HG02973 (cell line): ENCODE data around the gene CCSER1.
"Not testable (repeated sequence)": the region's sequence is repeated elsewhere in the genome, so short reads cannot be mapped to it uniquely, and the experiment has no call there.

Source experiments
- ATAC-seq: cut with Tn5 transposase; IDR thresholded peaks from one replicate; pipeline ENCODE4 v1.9.1; 2021; ENCODE audit warnings: moderate library complexity; ENCODE audit not compliant: unreplicated experiment

The CCSER1 gene

GRCh38 chr4:91319556-91320268 lies 1192.5 kb downstream of the CCSER1 start:
- no peak for ATAC-seq

- ATAC-seq = no peak
Measured at GRCh38 chr4:91322961-91323360, 1195.8 kb downstream of the CCSER1 start.

- ATAC-seq = no peak
Measured at GRCh38 chr4:91325495-91325894, 1198.3 kb downstream of the CCSER1 start.

- ATAC-seq = not testable (repeated sequence)
Measured at GRCh38 chr4:91326167-91326566, 1199.0 kb downstream of the CCSER1 start.

GRCh38 chr4:91330555-91331137 lies 1203.5 kb downstream of the CCSER1 start:
- ATAC-seq = no peak

GRCh38 chr4:91340822-91341221 lies 1213.6 kb downstream of the CCSER1 start:
- ATAC-seq = no peak

- ATAC-seq = no peak
Measured at GRCh38 chr4:91345632-91346031, 1218.4 kb downstream of the CCSER1 start.

GRCh38 chr4:91356496-91356895 lies 1229.3 kb downstream of the CCSER1 start:
- ATAC-seq = not testable (repeated sequence)

GRCh38 chr4:91358016-91358415 lies 1230.8 kb downstream of the CCSER1 start:
- ATAC-seq = not testable (repeated sequence)

GRCh38 chr4:91358621-91359020 lies 1231.4 kb downstream of the CCSER1 start:
- ATAC-seq = not testable (repeated sequence)

GRCh38 chr4:91359041-91360031 lies 1232.1 kb downstream of the CCSER1 start:
- no peak for ATAC-seq

GRCh38 chr4:91362125-91362524 lies 1234.9 kb downstream of the CCSER1 start:
- ATAC-seq = no peak

- no peak for ATAC-seq
Measured at GRCh38 chr4:91366554-91366953, 1239.4 kb downstream of the CCSER1 start.

GRCh38 chr4:91369116-91369515 lies 1241.9 kb downstream of the CCSER1 start:
- ATAC-seq = no peak

GRCh38 chr4:91373546-91373945 lies 1246.4 kb downstream of the CCSER1 start:
- no peak for ATAC-seq

GRCh38 chr4:91405431-91405830 lies 1278.2 kb downstream of the CCSER1 start:
- not testable (repeated sequence) for ATAC-seq

GRCh38 chr4:91422011-91422410 lies 1294.8 kb downstream of the CCSER1 start:
- no peak for ATAC-seq

GRCh38 chr4:91426725-91427124 lies 1299.5 kb downstream of the CCSER1 start:
- no peak for ATAC-seq

- ATAC-seq = no peak
Measured at GRCh38 chr4:91427171-91427570, 1300.0 kb downstream of the CCSER1 start.

GRCh38 chr4:91434631-91435030 lies 1307.4 kb downstream of the CCSER1 start:
- no peak for ATAC-seq

GRCh38 chr4:91436556-91436955 lies 1309.4 kb downstream of the CCSER1 start:
- ATAC-seq = no peak
